Measurements from ENCODE around the gene BDH1.
"Not testable (repeated sequence)": the region's sequence is repeated elsewhere in the genome, so short reads cannot be mapped to it uniquely, and the experiment has no call there.

- TF ChIP-seq, protein P1, sequence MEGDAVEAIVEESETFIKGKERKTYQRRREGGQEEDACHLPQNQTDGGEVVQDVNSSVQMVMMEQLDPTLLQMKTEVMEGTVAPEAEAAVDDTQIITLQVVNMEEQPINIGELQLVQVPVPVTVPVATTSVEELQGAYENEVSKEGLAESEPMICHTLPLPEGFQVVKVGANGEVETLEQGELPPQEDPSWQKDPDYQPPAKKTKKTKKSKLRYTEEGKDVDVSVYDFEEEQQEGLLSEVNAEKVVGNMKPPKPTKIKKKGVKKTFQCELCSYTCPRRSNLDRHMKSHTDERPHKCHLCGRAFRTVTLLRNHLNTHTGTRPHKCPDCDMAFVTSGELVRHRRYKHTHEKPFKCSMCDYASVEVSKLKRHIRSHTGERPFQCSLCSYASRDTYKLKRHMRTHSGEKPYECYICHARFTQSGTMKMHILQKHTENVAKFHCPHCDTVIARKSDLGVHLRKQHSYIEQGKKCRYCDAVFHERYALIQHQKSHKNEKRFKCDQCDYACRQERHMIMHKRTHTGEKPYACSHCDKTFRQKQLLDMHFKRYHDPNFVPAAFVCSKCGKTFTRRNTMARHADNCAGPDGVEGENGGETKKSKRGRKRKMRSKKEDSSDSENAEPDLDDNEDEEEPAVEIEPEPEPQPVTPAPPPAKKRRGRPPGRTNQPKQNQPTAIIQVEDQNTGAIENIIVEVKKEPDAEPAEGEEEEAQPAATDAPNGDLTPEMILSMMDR (IDR thresholded peaks at IDR 0.05): not testable (repeated sequence)
- TF ChIP-seq EP300, POLR2A (IDR thresholded peaks at IDR 0.05): not testable (repeated sequence)
These were observed 13.7 kb upstream of the BDH1 start for GRCh38 chr3:197569433-197569832.
